Thyroid gland (tissue), 4 donors: ENCODE results near the gene NKAP.
"Not testable (repeated sequence)": the region's sequence is repeated elsewhere in the genome, so short reads cannot be mapped to it uniquely, and the experiment has no call there.

Experiments used
- CTCF ChIP-seq, 6 experiments: fragments of 200-600 bp in 3 of 6; fragments of 450-650 bp in 3 of 6; sonication (generic) in 3 of 6; IDR thresholded peaks; one replicate each; pipeline ENCODE4 v1.5.1; 2016 to 2019; ENCODE audit warnings: antibody characterized with exemption in 6 of 6, mild to moderate bottlenecking in 2 of 6, inconsistent platforms in 1 of 6, moderate library complexity in 1 of 6
- POLR2A ChIP-seq, 2 donors: fragments of 450-650 bp; IDR thresholded peaks; one replicate each; pipeline ENCODE4 v1.6.1; 2017; ENCODE audit warnings: antibody characterized with exemption in 2 of 2, mild to moderate bottlenecking in 2 of 2, moderate library complexity in 1 of 2

- not testable (repeated sequence) for TF ChIP-seq CTCF, POLR2A (IDR thresholded peaks at IDR 0.05)
These were observed 33.6 kb upstream of the NKAP start for GRCh38 chrX:119977172-119977571.
